Measurements from ENCODE around the gene DVL1. TPM values are rescaled to one million over a fixed set of nuclear protein-coding genes. Genes with fewer than 3 reads are reported as not detected.

The DVL1 gene
- polyA plus RNA-seq, 1 experiment: 23.6 TPM

- ChIA-PET CTCF (interaction anchor here (1.2 kb wide), 1 partner anchor 12 kb away, joined by 3 read pairs; no protein-coding TSS in a partner anchor), POLR2A (no interaction called here)
- H3K36me3 ChIP-seq (ENCODE audit: control insufficient read depth, insufficient read depth, low read length): peaks cover 39% of the 10 kb centered on the region
- no peak for TF ChIP-seq CTCF (IDR thresholded peaks at IDR 0.05; ENCODE audit: insufficient read depth, low read depth, low read length)
- H3K27me3 ChIP-seq (ENCODE audit: control insufficient read depth, insufficient read depth, low read length): no peaks in the 10 kb centered on the region
- no peak for DNase-seq (ENCODE audit: low read depth)
- H3K4me3 ChIP-seq (ENCODE audit: low read depth, low read length): no peak overlapping the region
Measured at GRCh38 chr1:1393428-1393827, 44.2 kb upstream of the DVL1 start.

- Histone ChIP-seq H3K36me3 (ENCODE audit: control insufficient read depth, insufficient read depth, low read length) (peaks cover 41% of the 10 kb centered on the region), H3K27me3 (ENCODE audit: control insufficient read depth, insufficient read depth, low read length) (no peaks in the 10 kb centered on the region), H3K4me3 (ENCODE audit: low read depth, low read length) (no peak overlapping the region)
- TF ChIP-seq CTCF (IDR thresholded peaks at IDR 0.05; ENCODE audit: insufficient read depth, low read depth, low read length): no peak
- DNase-seq (ENCODE audit: low read depth): no peak
- ChIA-PET CTCF (no interaction called here), POLR2A (no interaction called here)
Measured at GRCh38 chr1:1393014-1393413, 43.8 kb upstream of the DVL1 start.

- Histone ChIP-seq H3K36me3 (ENCODE audit: control insufficient read depth, insufficient read depth, low read length) (peaks cover 46% of the 10 kb centered on the region), H3K4me3 (ENCODE audit: low read depth, low read length) (no peak overlapping the region), H3K27me3 (ENCODE audit: control insufficient read depth, insufficient read depth, low read length) (no peaks in the 10 kb centered on the region)
- DNase-seq (ENCODE audit: low read depth): no peak
- no peak for TF ChIP-seq CTCF (IDR thresholded peaks at IDR 0.05; ENCODE audit: insufficient read depth, low read depth, low read length)
- ChIA-PET CTCF (interaction anchor here (1.0 to 1.4 kb wide), 4 partner anchors 9 to 49 kb away, joined by 3 to 5 read pairs (median 4); partner anchors contain the start of gene AURKAIP1), POLR2A (no interaction called here)
Measured at GRCh38 chr1:1391225-1391624, 42.0 kb upstream of the DVL1 start.

GRCh38 chr1:1390675-1391074 is 41.5 kb upstream of the DVL1 start:
- Histone ChIP-seq H3K27me3 (ENCODE audit: control insufficient read depth, insufficient read depth, low read length) (no peaks in the 10 kb centered on the region), H3K4me3 (ENCODE audit: low read depth, low read length) (no peak overlapping the region), H3K36me3 (ENCODE audit: control insufficient read depth, insufficient read depth, low read length) (peaks cover 52% of the 10 kb centered on the region)
- no peak for TF ChIP-seq CTCF (IDR thresholded peaks at IDR 0.05; ENCODE audit: insufficient read depth, low read depth, low read length)
- ChIA-PET CTCF (interaction anchor here (1.1 to 1.7 kb wide), 3 partner anchors 10 to 19 kb away, joined by 4 to 6 read pairs (median 5); partner anchors contain the start of gene AURKAIP1), POLR2A (no interaction called here)
- DNase-seq (ENCODE audit: low read depth): no peak

- CTCF ChIA-PET: interaction anchor here (1.8 to 2.4 kb wide), 2 partner anchors 11 to 16 kb away, joined by 7 to 8 read pairs; partner anchors contain the start of gene CCNL2
Measured at GRCh38 chr1:1388078-1388472, 38.9 kb upstream of the DVL1 start.

More at GRCh38 chr1:1388078-1388472, 38.9 kb upstream of the DVL1 start:
- H3K36me3 ChIP-seq (ENCODE audit: control insufficient read depth, insufficient read depth, low read length): peaks cover 46% of the 10 kb centered on the region
- no peak for TF ChIP-seq CTCF (IDR thresholded peaks at IDR 0.05; ENCODE audit: insufficient read depth, low read depth, low read length)
- no peak overlapping the region for H3K4me3 ChIP-seq (ENCODE audit: low read depth, low read length)
- no peak for DNase-seq (ENCODE audit: low read depth)
- H3K27me3 ChIP-seq (ENCODE audit: control insufficient read depth, insufficient read depth, low read length): no peaks in the 10 kb centered on the region
- POLR2A ChIA-PET: no interaction called here
